ENCODE data around the gene PAPPA. TPM values are rescaled to one million over a fixed set of nuclear protein-coding genes. Genes with fewer than 3 reads are reported as not detected.

PAPPA gene
- total RNA-seq, 1 donor from 2014 or later = 2.5 TPM

- DNase-seq (ENCODE audit: low read depth) = no peak
Measured at GRCh38 chr9:116182876-116183275, 29.3 kb downstream of the PAPPA start.

- DNase-seq (ENCODE audit: low read depth) = no peak
Measured at GRCh38 chr9:116187570-116188170, 34.1 kb downstream of the PAPPA start.

- peak; percentile 47 for DNase-seq (ENCODE audit: low read depth)
Measured at GRCh38 chr9:116189683-116190082, 36.1 kb downstream of the PAPPA start.

GRCh38 chr9:116190637-116191396 lies 37.2 kb downstream of the PAPPA start:
- DNase-seq (ENCODE audit: low read depth) = peak; percentile 78

GRCh38 chr9:116191576-116192415 lies 38.2 kb downstream of the PAPPA start:
- DNase-seq (ENCODE audit: low read depth) = no peak

GRCh38 chr9:116193636-116194035 lies 40.0 kb downstream of the PAPPA start:
- peak; percentile 89 for DNase-seq (ENCODE audit: low read depth)

GRCh38 chr9:116196806-116197205 lies 43.2 kb downstream of the PAPPA start:
- DNase-seq (ENCODE audit: low read depth) = no peak

- peak; percentile 62 for DNase-seq (ENCODE audit: low read depth)
Measured at GRCh38 chr9:116198344-116198743, 44.8 kb downstream of the PAPPA start.

- no peak for DNase-seq (ENCODE audit: low read depth)
Measured at GRCh38 chr9:116202219-116202912, 48.8 kb downstream of the PAPPA start.

- DNase-seq (ENCODE audit: low read depth) = no peak
Measured at GRCh38 chr9:116204252-116204882, 50.8 kb downstream of the PAPPA start.

GRCh38 chr9:116207371-116208111 lies 54.0 kb downstream of the PAPPA start:
- DNase-seq (ENCODE audit: low read depth) = peak; percentile 58

GRCh38 chr9:116208417-116209232 lies 55.0 kb downstream of the PAPPA start:
- DNase-seq (ENCODE audit: low read depth) = no peak

- no peak for DNase-seq (ENCODE audit: low read depth)
Measured at GRCh38 chr9:116209414-116210116, 56.0 kb downstream of the PAPPA start.

GRCh38 chr9:116212986-116213692 lies 59.5 kb downstream of the PAPPA start:
- DNase-seq (ENCODE audit: low read depth) = peak; percentile 49

GRCh38 chr9:116213693-116214047 lies 60.1 kb downstream of the PAPPA start:
- no peak for DNase-seq (ENCODE audit: low read depth)

GRCh38 chr9:116218399-116218798 lies 64.8 kb downstream of the PAPPA start:
- no peak for DNase-seq (ENCODE audit: low read depth)

- peak; percentile 96 for DNase-seq (ENCODE audit: low read depth)
Measured at GRCh38 chr9:116219686-116220085, 66.1 kb downstream of the PAPPA start.

- no peak for DNase-seq (ENCODE audit: low read depth)
Measured at GRCh38 chr9:116223926-116224325, 70.3 kb downstream of the PAPPA start.
